ENCODE results near the gene SLC25A23. TPM values are rescaled to one million over a fixed set of nuclear protein-coding genes. Genes with fewer than 3 reads are reported as not detected.

Gene SLC25A23
- total RNA-seq, 2 experiments from 2014 or later = 18.6 to 19.2 TPM

DNA sequence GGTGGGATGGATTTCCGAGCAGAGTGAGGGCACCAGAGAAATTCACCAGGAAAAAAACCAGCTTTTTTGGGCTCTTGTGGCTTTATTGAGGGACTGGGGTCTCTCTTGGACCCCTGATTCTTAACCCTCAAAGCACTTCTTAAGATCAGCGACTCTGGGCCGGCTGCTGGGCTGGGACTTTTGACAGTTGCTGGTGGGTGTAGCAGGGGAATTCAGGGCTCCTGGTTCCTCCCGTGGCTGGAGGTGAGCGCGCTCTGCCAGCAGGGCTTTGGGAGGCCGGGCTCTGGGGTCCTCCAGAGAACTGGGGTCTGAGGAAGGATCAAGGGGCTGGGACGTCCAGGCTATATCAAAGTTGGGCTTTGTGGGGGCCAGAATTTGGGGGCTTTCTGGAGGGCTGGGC, 7.8 kb upstream of the SLC25A23 start:
- intact Hi-C loops (cut with DNase I, micrococcal nuclease) = no loop called here
- Mint-ChIP-seq H3K36me3 (ENCODE audit: low read depth) (peaks cover 19% of the 10 kb centered on the region), H3K27me3 (no peaks in the 10 kb centered on the region), H3K4me1 (peaks cover 9% of the 10 kb centered on the region), H3K9me3 (ENCODE audit: low read depth) (no peaks in the 10 kb centered on the region), H3K27ac (no peak overlapping the region), H3K4me3 (no peak overlapping the region)
- DNase-seq (no peak), ATAC-seq (no peak)
- ChIA-PET CTCF (interaction anchor here (1.3 kb wide), 1 partner anchor 15 kb away, joined by 4 read pairs; no protein-coding TSS in a partner anchor), POLR2A (no interaction called here)

DNA sequence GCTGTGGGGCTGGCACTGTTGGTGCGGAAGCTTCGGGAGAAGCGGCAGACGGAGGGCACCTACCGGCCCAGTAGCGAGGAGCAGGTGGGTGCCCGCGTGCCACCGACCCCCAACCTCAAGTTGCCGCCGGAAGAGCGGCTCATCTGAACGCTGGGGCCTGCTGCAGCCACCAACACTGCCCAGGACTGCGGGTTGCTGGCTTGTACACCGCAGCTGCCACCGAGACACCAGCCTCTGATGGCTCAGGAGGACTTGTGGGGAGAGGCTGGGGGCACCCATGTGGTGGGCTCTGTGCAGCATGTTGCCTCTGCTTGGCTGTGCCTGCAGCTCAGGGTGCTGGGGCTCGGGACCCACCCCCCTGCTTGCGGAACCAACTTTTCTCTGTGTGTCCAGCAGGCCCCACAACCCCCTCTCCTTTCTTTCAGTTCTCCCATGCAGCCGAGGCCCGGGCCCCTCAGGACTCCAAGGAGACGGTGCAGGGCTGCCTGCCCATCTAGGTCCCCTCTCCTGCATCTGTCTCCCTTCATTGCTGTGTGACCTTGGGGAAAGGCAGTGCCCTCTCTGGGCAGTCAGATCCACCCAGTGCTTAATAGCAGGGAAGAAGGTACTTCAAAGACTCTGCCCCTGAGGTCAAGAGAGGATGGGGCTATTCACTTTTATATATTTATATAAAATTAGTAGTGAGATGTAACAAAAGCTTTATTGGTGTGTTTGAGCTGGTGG, 7.1 kb upstream of the SLC25A23 start:
- ChIA-PET CTCF (interaction anchor here (1.1 to 1.3 kb wide), 2 partner anchors 15 to 56 kb away, joined by 3 to 4 read pairs; no protein-coding TSS in a partner anchor), POLR2A (no interaction called here)
- no peaks in the 10 kb centered on the region for H3K27me3 Mint-ChIP-seq
- H3K4me3 Mint-ChIP-seq = no peak overlapping the region
- no peak for ATAC-seq
- peaks cover 19% of the 10 kb centered on the region for H3K36me3 Mint-ChIP-seq (ENCODE audit: low read depth)
- no peak overlapping the region for H3K27ac Mint-ChIP-seq
- intact Hi-C loops (cut with DNase I, micrococcal nuclease) = no loop called here
- H3K4me1 Mint-ChIP-seq = peaks cover 9% of the 10 kb centered on the region
- no peaks in the 10 kb centered on the region for H3K9me3 Mint-ChIP-seq (ENCODE audit: low read depth)
- no peak for DNase-seq

DNA sequence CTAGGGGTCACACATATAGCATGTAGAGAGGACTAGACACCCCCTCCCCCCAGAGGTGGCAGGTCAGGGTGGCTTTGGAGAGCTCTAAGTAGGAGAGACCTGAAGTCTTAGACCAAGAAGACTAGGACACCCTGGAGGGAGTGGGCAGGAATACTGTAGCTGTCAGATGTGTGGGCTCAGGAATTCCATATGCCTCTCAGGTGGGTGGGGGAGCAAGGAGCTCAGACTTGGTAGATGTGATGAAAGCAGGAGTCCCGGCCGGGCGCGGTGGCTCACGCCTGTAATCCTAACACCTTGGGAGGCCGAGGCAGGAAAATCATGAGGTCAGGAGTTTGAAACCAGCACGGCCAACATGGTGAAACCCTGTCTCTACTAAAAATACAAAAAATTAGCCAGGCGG, 6.1 kb upstream of the SLC25A23 start:
- peaks cover 17% of the 10 kb centered on the region for H3K36me3 Mint-ChIP-seq (ENCODE audit: low read depth)
- ChIA-PET POLR2A (interaction anchor here (0.6 kb wide), 1 partner anchor 127 kb away, joined by 4 read pairs; no protein-coding TSS in a partner anchor), CTCF (no interaction called here)
- ATAC-seq (no peak), DNase-seq (no peak)
- H3K27me3 Mint-ChIP-seq = no peaks in the 10 kb centered on the region
- H3K27ac Mint-ChIP-seq = no peak overlapping the region
- peaks cover 9% of the 10 kb centered on the region for H3K4me1 Mint-ChIP-seq
- H3K9me3 Mint-ChIP-seq (ENCODE audit: low read depth) = no peaks in the 10 kb centered on the region
- no peak overlapping the region for H3K4me3 Mint-ChIP-seq
- intact Hi-C loops (cut with DNase I, micrococcal nuclease) = no loop called here

DNA sequence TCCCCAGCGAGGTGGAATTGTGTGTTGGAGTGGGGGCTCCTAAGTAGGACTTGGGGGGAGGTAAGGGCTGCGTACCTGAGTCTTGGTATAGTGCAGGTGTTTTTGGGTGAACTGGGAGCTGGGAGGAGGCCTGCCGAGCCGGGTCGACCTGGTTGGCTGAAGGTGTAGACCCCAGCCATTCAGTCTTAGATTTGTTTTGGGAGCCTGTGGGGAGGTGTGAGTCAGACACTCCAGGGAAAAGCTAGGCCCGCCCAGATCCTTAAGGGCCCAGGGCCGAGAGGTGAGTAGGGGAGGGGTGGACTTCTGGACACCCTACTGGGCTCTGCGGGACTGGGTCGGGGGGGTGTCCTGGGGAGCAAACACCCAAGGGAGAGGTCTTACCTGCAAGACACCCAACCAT, 5.4 kb upstream of the SLC25A23 start:
- Mint-ChIP-seq H3K27me3 (no peaks in the 10 kb centered on the region), H3K4me1 (peaks cover 11% of the 10 kb centered on the region), H3K27ac (peak overlapping the region; percentile 17), H3K9me3 (ENCODE audit: low read depth) (no peaks in the 10 kb centered on the region), H3K36me3 (ENCODE audit: low read depth) (peaks cover 13% of the 10 kb centered on the region), H3K4me3 (no peak overlapping the region)
- DNase-seq = no peak
- ChIA-PET POLR2A (no interaction called here), CTCF (interaction anchor here (0.5 kb wide), 1 partner anchor 916 kb away, joined by 3 read pairs; no protein-coding TSS in a partner anchor)
- intact Hi-C loops (cut with DNase I, micrococcal nuclease) = no loop called here
- ATAC-seq = no peak

DNA sequence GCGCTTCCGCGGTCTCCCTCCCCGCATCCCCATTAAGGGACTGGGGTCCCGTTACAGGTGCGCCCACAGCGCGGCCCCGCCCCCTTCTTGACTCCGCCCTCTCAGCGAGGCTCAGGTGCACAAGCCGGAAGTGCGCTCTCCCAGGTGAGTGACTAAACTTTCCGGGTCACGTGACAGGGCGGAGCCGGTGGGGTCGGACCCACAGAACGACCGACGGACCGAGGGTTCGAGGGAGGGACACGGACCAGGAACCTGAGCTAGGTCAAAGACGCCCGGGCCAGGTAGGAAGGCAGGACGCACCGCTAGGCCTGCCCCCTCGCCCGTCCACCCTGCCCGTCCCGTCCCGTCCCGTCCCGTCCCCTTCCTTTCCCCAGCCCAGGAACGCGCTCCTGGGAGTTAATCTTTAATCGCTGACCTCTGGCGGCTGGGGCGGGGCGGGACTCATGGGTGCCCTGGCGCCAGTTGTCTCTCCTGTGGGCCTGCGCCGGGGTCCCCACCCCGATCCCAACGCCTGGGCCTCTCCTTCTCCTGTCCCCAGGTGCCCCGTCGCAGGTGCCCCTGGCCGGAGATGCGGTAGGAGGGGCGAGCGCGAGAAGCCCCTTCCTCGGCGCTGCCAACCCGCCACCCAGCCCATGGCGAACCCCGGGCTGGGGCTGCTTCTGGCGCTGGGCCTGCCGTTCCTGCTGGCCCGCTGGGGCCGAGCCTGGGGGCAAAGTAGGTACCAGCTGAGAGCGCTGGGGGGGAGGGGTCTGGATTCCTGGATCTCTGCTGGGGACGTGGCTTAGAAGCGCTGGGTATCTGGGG, 4.7 kb upstream of the SLC25A23 start, which contains the start of gene CRB3:
TSS of gene CRB3 (plus strand) at position 202 of the 804 bp plus-strand sequence. CDS start at position 633, 431 bp downstream.
- Mint-ChIP-seq H3K27me3 (no peaks in the 10 kb centered on the region), H3K4me3 (peak within 1 kb of the TSS; percentile 41), H3K4me1 (peaks cover 12% of the 10 kb centered on the region), H3K36me3 (ENCODE audit: low read depth) (peaks cover 8% of the 10 kb centered on the region), H3K27ac (peak within 1 kb of the TSS; percentile 17), H3K9me3 (ENCODE audit: low read depth) (no peaks in the 10 kb centered on the region)
- ChIA-PET CTCF (interaction anchor here (0.5 kb wide), 1 partner anchor 917 kb away, joined by 3 read pairs; no protein-coding TSS in a partner anchor), POLR2A (no interaction called here)
- ATAC-seq (no peak), DNase-seq (peak; percentile 59)
- intact Hi-C loops (cut with DNase I, micrococcal nuclease) = loop anchor here (5.0 kb wide), 2 partner anchors 38 to 637 kb away; partner anchors contain the start of gene TUBB4A (in 1 of the 2)

DNA sequence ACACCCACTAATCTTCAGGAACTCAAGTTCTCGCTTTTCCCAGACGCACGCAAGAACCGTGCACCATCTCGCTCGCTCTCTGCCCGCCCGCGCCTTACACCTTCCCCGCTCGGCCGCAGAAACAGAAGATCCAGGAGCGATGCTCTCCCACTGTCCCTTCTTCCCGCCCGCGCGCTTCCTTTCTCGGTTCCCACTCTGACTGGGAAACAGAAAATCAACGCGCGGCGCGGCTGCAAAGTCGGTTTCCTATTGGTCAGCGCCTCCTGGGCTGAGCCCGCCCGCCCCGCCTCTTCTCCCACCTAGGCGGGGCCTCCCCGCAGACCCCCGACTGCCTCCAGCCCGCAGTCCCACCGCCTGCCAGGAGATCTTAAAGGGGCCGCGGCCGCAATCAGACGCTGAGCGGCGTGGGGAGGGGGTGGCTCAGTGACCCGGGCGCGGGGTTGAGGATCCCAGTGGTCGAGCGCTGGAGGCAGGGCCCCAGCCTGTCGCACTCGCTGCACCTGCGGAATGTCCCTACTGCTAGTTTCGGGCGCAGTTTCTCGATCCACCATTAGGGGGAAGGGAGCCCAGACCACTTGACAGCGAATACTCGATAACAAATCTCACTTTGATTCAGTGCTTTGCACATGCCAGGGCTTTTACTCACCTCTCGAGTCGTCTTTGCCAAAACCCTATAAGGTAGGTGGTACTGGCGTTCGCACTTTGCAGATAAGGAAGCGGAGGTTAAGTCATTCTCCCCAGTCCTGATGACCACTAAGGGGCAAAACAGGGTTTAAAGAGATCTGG, 700 bp upstream of the SLC25A23 start:
- CTCF ChIA-PET = no interaction called here

DNA sequence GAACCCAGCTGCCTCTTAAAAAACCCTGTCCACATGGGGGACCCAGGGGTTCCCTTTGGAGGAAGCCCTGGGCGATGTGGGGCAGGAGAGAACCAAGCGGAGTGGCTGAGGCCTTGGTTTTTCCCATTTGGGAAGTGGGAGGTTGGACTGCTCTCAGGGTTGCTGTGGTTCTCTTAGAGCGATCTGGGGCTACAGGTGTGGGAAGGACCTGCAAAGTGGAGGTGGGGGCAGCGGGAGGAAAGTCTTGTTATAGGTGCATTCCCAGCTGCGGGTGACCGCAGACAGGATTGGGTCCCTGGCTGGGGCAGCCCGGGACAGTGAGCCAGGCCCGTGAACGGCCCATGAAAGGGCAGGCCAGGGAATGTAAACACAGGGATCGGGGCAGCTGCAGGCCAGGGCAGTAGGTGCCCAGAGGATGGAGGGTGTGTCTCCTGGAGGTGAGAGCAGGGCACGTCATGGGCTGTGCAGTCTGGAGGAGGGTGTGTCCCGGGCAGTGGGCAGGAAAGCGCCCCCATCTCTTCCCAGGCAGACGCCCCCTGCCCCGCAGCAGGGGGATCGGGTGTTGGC, 814 bp downstream of the SLC25A23 start:
- peaks cover 29% of the 10 kb centered on the region for H3K36me3 Mint-ChIP-seq (ENCODE audit: low read depth)
- no peaks in the 10 kb centered on the region for H3K27me3 Mint-ChIP-seq
- intact Hi-C loops (cut with DNase I, micrococcal nuclease) = no loop called here

More for the DNA sequence above, 700 bp upstream of the SLC25A23 start:
- H3K36me3 Mint-ChIP-seq (ENCODE audit: low read depth) = peaks cover 14% of the 10 kb centered on the region
- peak overlapping the region; percentile 82 for H3K27ac Mint-ChIP-seq
- H3K4me1 Mint-ChIP-seq = peaks cover 18% of the 10 kb centered on the region
- peaks cover 6% of the 10 kb centered on the region for H3K9me3 Mint-ChIP-seq (ENCODE audit: low read depth)
- intact Hi-C loops (cut with DNase I, micrococcal nuclease) = loop anchor here (1.0 to 5.0 kb wide), 22 partner anchors 16 to 633 kb away; partner anchors contain the start of genes CLPP (in 1 of the 2), DENND1C (in 1 of the 2), GPR108 (in 1 of the 2) and GTF2F1 (in 1 of the 2)
- H3K4me3 Mint-ChIP-seq = peak overlapping the region; percentile 78
- ATAC-seq (peak; percentile 83), DNase-seq (peak; percentile 99)
- H3K27me3 Mint-ChIP-seq = no peaks in the 10 kb centered on the region
- POLR2A ChIA-PET = no interaction called here

DNA sequence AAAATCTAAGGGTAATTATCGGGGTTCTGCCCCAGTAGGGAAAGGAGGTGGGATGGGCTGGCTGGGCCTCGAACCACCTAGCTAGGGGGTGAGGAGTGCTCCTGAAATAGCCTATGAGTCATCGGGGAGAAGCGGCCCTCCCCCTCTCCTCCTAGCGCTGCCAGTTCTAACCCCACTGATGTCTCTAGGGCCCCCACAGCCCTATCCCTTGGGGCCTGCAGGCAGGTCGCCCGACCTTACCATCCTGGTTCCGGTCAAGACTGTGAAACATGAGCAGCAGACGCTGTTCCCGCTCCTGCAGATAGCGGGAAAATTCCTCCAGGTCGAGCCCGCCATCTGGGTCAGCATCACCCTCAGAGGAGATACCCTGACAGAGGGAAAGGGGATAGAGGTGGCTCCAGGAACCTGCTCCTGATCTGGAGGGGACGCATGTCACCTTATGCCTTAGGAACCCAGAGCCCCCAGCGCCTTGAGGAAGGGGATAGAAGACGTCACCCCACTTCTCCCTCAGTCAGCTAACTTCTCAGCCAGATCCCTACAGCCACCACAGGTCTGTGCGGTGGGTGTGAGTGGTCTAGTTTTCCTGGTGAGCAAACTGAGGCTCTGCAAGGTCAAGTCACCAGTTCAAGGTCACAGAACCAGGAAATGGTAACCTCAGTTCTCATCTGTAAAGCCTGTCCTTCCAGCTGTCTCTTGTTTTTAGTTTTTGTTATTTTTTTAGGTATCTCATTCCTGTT, 1.5 kb downstream of the SLC25A23 start:
- Mint-ChIP-seq H3K27ac (no peak overlapping the region), H3K4me3 (peak overlapping the region; percentile 80), H3K27me3 (no peaks in the 10 kb centered on the region), H3K4me1 (peaks cover 9% of the 10 kb centered on the region), H3K9me3 (ENCODE audit: low read depth) (peaks cover 18% of the 10 kb centered on the region), H3K36me3 (ENCODE audit: low read depth) (peaks cover 32% of the 10 kb centered on the region)
- ATAC-seq = no peak
- DNase-seq = no peak
- POLR2A ChIA-PET = no interaction called here
- CTCF ChIA-PET = interaction anchor here (0.9 kb wide), 1 partner anchor 240 kb away, joined by 4 read pairs; no protein-coding TSS in a partner anchor
- intact Hi-C loops (cut with DNase I, micrococcal nuclease) = no loop called here

More for the DNA sequence above, 814 bp downstream of the SLC25A23 start:
- Mint-ChIP-seq H3K27ac (peak overlapping the region; percentile 83), H3K9me3 (ENCODE audit: low read depth) (peaks cover 18% of the 10 kb centered on the region), H3K4me3 (peak overlapping the region; percentile 80), H3K4me1 (peaks cover 9% of the 10 kb centered on the region)
- no peak for DNase-seq
- no peak for ATAC-seq
- ChIA-PET CTCF (interaction anchor here (0.9 kb wide), 1 partner anchor 240 kb away, joined by 4 read pairs; no protein-coding TSS in a partner anchor), POLR2A (no interaction called here)

DNA sequence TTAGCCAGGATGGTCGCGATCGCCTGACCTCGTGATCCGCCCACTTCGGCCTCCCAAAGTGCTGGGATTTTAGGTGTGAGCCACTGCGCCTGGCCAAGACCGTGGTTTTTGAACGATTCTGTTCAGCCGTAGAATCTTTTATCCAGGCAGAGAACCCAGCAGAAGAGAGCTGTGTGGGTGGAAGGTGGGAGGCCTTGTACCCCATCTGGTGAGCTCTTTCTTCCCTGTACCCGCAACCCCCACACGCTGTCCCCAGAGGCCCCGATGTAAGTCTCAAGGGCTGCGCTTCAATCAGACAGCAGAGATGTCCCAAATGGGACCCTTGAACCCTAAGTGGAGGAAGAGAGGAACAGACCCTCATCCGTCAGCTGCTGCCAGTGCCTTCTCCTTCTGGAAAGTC, 3.7 kb downstream of the SLC25A23 start:
- peaks cover 9% of the 10 kb centered on the region for H3K4me1 Mint-ChIP-seq
- no peak overlapping the region for H3K27ac Mint-ChIP-seq
- ChIA-PET CTCF (no interaction called here), POLR2A (no interaction called here)
- H3K36me3 Mint-ChIP-seq (ENCODE audit: low read depth) = peaks cover 38% of the 10 kb centered on the region
- H3K4me3 Mint-ChIP-seq = no peak overlapping the region
- peaks cover 18% of the 10 kb centered on the region for H3K9me3 Mint-ChIP-seq (ENCODE audit: low read depth)
- H3K27me3 Mint-ChIP-seq = no peaks in the 10 kb centered on the region
- intact Hi-C loops (cut with DNase I, micrococcal nuclease) = no loop called here
- ATAC-seq (no peak), DNase-seq (no peak)

DNA sequence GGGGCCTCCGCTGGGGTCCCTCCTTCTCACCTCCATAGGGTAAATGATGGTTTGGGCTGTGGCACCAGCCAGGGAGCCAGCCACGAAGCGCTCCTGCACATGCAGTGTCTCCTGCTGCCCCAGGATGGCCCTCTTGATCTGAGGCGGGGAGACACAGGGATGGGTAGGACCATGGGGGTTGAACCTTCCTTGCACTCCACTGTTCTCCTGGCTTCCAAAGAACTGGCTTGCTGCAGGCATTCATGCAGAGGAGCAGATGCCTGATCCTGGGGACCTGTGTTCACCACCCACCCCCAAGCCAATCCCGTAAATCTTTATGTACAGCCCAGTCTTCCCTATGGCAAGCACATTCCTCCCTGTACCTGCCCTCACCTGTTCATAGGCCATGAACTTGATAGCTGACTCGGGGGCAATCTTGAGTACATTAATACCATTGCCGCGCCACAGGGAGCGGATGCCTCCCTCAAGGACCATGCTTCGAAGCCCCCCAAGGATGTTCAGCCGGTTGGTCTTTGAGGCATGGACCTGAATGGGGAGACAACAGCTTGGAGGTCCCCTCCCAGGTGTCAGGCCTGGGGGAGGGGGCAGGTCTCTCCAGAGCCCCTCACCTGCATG, 5.5 kb downstream of the SLC25A23 start:
- Mint-ChIP-seq H3K27ac (no peak overlapping the region), H3K27me3 (no peaks in the 10 kb centered on the region), H3K4me1 (peaks cover 6% of the 10 kb centered on the region), H3K9me3 (ENCODE audit: low read depth) (peaks cover 18% of the 10 kb centered on the region), H3K4me3 (no peak overlapping the region), H3K36me3 (ENCODE audit: low read depth) (peaks cover 43% of the 10 kb centered on the region)
- ChIA-PET POLR2A (no interaction called here), CTCF (interaction anchor here (0.5 to 0.6 kb wide), 3 partner anchors 26 to 425 kb away, joined by 3 to 4 read pairs (median 3); no protein-coding TSS in a partner anchor)
- DNase-seq (no peak), ATAC-seq (no peak)
- intact Hi-C loops (cut with DNase I, micrococcal nuclease) = no loop called here

All from activated CD4-positive, alpha-beta T cell treated with anti-CD3 and anti-CD28 coated beads for 36 hours (primary cell).